KMS-11 (cell line): ENCODE data around the gene KCNK6.

Experiments used
- H2AFZ ChIP-seq: fragments of 200-600 bp; sonication (generic); 2 replicates; pipeline ENCODE4 v1.6.1; 2016; ENCODE audit warnings: antibody characterized with exemption, mixed run types, low read depth
- H3K27ac ChIP-seq: fragments of 200-600 bp; sonication (generic); 2 replicates; pipeline ENCODE4 v1.6.1; 2016; ENCODE audit warnings: mild to moderate bottlenecking, mixed run types
- H3K27me3 ChIP-seq: fragments of 200-600 bp; sonication (generic); 2 replicates; pipeline ENCODE4 v1.6.1; 2017; ENCODE audit warnings: mild to moderate bottlenecking, low read depth, mixed run types, moderate library complexity; ENCODE audit not compliant: insufficient read depth
- H3K36me3 ChIP-seq: fragments of 200-600 bp; sonication (generic); 2 replicates; pipeline ENCODE4 v1.6.1; 2017; ENCODE audit warnings: mild to moderate bottlenecking, mixed run types; ENCODE audit not compliant: insufficient read depth
- H3K4me1 ChIP-seq: fragments of 200-600 bp; sonication (generic); 2 replicates; pipeline ENCODE4 v1.6.1; 2016; ENCODE audit warnings: mild to moderate bottlenecking, low read depth, mixed run types; ENCODE audit not compliant: poor library complexity, severe bottlenecking
- H3K4me2 ChIP-seq: fragments of 200-600 bp; sonication (generic); 2 replicates; pipeline ENCODE4 v1.7.0; 2016; ENCODE audit warnings: mild to moderate bottlenecking, mixed run types
- H3K4me3 ChIP-seq: fragments of 200-600 bp; sonication (generic); IDR thresholded peaks from 2 replicates; pipeline ENCODE4 v1.6.1; 2017; ENCODE audit warnings: low read depth, low read length, mixed read lengths; ENCODE audit not compliant: insufficient read depth
- H3K79me2 ChIP-seq: fragments of 200-600 bp; sonication (generic); 2 replicates; pipeline ENCODE4 v1.6.1; 2016; ENCODE audit warnings: low read depth, mixed run types; ENCODE audit not compliant: insufficient read depth
- H3K9ac ChIP-seq: fragments of 200-600 bp; sonication (generic); 2 replicates; pipeline ENCODE4 v1.6.1; 2016; ENCODE audit warnings: mild to moderate bottlenecking, mixed run types
- H4K20me1 ChIP-seq: fragments of 200-600 bp; sonication (generic); 2 replicates; pipeline ENCODE4 v1.6.1; 2016; ENCODE audit warnings: mild to moderate bottlenecking, mixed run types; ENCODE audit not compliant: insufficient read depth
- TF ChIP-seq, protein P1 (sequence below): fragments of 200-600 bp; sonication (generic); conservative IDR thresholded peaks from 2 replicates; pipeline ENCODE4 v1.6.1; 2017; ENCODE audit warnings: low read depth, mild to moderate bottlenecking, antibody characterized with exemption, low read length, moderate library complexity, mixed read lengths

The KCNK6 gene

DNA sequence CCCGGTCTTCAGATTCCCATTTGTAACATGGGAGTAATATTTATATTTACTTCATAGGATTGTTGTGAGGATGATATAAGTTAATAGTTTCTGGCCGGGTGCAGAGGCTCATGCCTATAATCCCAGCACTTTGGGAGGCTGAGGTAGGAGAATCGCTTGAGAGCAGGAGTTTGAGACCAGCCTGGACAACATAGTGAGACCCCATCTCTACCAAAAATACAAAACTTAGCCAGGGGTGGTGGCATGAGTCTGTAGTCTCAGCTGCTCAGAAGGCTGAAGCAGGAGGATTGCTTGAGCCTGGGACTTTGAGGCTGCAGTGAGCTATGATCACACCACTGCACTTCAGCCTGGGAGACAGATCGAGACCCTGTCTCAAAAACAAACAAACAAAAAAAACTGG lies 27.2 kb downstream of the KCNK6 start:
- no peak overlapping the region for H3K9ac ChIP-seq
- H3K4me2 ChIP-seq, result no peak overlapping the region
- no peaks in the 10 kb centered on the region for H3K36me3 ChIP-seq
- no peaks in the 10 kb centered on the region for H3K27me3 ChIP-seq
- no peak overlapping the region for H2AFZ ChIP-seq
- TF ChIP-seq, protein P1, sequence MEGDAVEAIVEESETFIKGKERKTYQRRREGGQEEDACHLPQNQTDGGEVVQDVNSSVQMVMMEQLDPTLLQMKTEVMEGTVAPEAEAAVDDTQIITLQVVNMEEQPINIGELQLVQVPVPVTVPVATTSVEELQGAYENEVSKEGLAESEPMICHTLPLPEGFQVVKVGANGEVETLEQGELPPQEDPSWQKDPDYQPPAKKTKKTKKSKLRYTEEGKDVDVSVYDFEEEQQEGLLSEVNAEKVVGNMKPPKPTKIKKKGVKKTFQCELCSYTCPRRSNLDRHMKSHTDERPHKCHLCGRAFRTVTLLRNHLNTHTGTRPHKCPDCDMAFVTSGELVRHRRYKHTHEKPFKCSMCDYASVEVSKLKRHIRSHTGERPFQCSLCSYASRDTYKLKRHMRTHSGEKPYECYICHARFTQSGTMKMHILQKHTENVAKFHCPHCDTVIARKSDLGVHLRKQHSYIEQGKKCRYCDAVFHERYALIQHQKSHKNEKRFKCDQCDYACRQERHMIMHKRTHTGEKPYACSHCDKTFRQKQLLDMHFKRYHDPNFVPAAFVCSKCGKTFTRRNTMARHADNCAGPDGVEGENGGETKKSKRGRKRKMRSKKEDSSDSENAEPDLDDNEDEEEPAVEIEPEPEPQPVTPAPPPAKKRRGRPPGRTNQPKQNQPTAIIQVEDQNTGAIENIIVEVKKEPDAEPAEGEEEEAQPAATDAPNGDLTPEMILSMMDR, result no peak
- no peak overlapping the region for H3K4me3 ChIP-seq
- H3K79me2 ChIP-seq, result no peaks in the 10 kb centered on the region
- H4K20me1 ChIP-seq, result no peaks in the 10 kb centered on the region
- no peak overlapping the region for H3K27ac ChIP-seq
- H3K4me1 ChIP-seq, result no peaks in the 10 kb centered on the region

GRCh38 chr19:38350883-38351282 lies 31.2 kb downstream of the KCNK6 start:
- Histone ChIP-seq H3K9ac (no peak overlapping the region), H3K27me3 (no peaks in the 10 kb centered on the region; the same call in 1 of the 2 replicates), H2AFZ (no peak overlapping the region), H3K4me3 (no peak overlapping the region), H3K79me2 (no peaks in the 10 kb centered on the region), H3K4me1 (no peaks in the 10 kb centered on the region), H4K20me1 (no peaks in the 10 kb centered on the region), H3K36me3 (no peaks in the 10 kb centered on the region), H3K4me2 (no peak overlapping the region), H3K27ac (no peak overlapping the region)
- TF ChIP-seq, protein P1, result no peak

DNA sequence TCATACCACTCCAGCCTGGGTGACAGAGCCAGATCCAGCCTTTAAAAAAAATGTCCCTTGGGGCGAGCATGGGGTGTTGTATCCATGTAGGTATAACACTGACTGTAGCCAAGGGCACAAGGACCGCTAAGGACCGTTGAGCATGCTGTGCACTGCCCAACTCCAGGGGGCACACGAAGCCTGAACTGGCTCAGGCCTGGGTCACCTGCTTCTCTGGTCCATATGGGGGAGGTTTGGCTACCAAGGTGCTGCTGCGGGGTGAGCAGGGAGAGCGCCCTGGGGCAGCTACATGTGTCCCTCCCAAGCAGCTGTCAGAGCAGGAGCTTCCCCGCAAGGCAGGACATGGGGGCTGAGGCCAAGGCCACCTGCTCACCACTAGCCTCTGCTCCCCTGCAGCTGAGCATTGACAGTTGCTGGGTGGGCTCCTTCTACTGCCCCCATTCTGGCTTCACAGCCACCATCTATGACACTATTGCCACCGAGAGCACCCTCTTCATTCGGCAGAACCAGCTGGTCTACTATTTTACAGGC lies 32.3 kb downstream of the KCNK6 start:
- no peaks in the 10 kb centered on the region for H3K79me2 ChIP-seq
- H3K27me3 ChIP-seq, result no peaks in the 10 kb centered on the region; the same call in 1 of the 2 replicates
- no peaks in the 10 kb centered on the region for H3K4me1 ChIP-seq
- no peak overlapping the region for H3K9ac ChIP-seq
- no peak overlapping the region for H2AFZ ChIP-seq
- no peak overlapping the region for H3K27ac ChIP-seq
- H3K36me3 ChIP-seq, result no peaks in the 10 kb centered on the region
- H3K4me2 ChIP-seq, result no peak overlapping the region
- H4K20me1 ChIP-seq, result no peaks in the 10 kb centered on the region
- H3K4me3 ChIP-seq, result no peak overlapping the region
- TF ChIP-seq, protein P1, result no peak

GRCh38 chr19:38352611-38353010 lies 33.0 kb downstream of the KCNK6 start:
- H4K20me1 ChIP-seq, result no peaks in the 10 kb centered on the region
- no peaks in the 10 kb centered on the region; the same call in 1 of the 2 replicates for H3K27me3 ChIP-seq
- H3K27ac ChIP-seq, result no peak overlapping the region
- no peaks in the 10 kb centered on the region for H3K4me1 ChIP-seq
- no peak overlapping the region for H3K4me2 ChIP-seq
- H3K9ac ChIP-seq, result no peak overlapping the region
- no peak overlapping the region for H2AFZ ChIP-seq
- no peaks in the 10 kb centered on the region for H3K36me3 ChIP-seq
- no peaks in the 10 kb centered on the region for H3K79me2 ChIP-seq
- TF ChIP-seq, protein P1, result no peak
- H3K4me3 ChIP-seq, result no peak overlapping the region
